Stimulated activated naive CD4-positive, alpha-beta T cell (primary cell): ENCODE measurements around the gene HIVEP1.
"Not testable (repeated sequence)": the region's sequence is repeated elsewhere in the genome, so short reads cannot be mapped to it uniquely, and the experiment has no call there.

ENCODE experiments used
- DNase-seq, 6 experiments: peaks; one replicate each; lab custom pipeline; 2025; lab: John Stamatoyannopoulos, UW

Gene HIVEP1

GRCh38 chr6:12116978-12117377, 104.9 kb downstream of the HIVEP1 start:
- no peak for DNase-seq

- no peak for DNase-seq
Observed at GRCh38 chr6:12118607-12119006, 106.5 kb downstream of the HIVEP1 start.

GRCh38 chr6:12119085-12119588, 107.0 kb downstream of the HIVEP1 start:
- peak in 4 of 6 experiments; percentile 32 to 44 (median 36) for DNase-seq

GRCh38 chr6:12125396-12125795, 113.3 kb downstream of the HIVEP1 start:
- no peak for DNase-seq

GRCh38 chr6:12126051-12126450, 113.9 kb downstream of the HIVEP1 start:
- DNase-seq: peak in 3 of 6 experiments; percentile 24 to 41 (median 39)

GRCh38 chr6:12129523-12129922, 117.4 kb downstream of the HIVEP1 start:
- DNase-seq: no peak

GRCh38 chr6:12132351-12133222, 120.5 kb downstream of the HIVEP1 start:
- DNase-seq: no peak

GRCh38 chr6:12134581-12134980, 122.5 kb downstream of the HIVEP1 start:
- no peak for DNase-seq

GRCh38 chr6:12134991-12135390, 122.9 kb downstream of the HIVEP1 start:
- DNase-seq: no peak

- DNase-seq: no peak
Observed at GRCh38 chr6:12136905-12137304, 124.8 kb downstream of the HIVEP1 start.

- DNase-seq: no peak
Observed at GRCh38 chr6:12137480-12137879, 125.4 kb downstream of the HIVEP1 start.

- DNase-seq: peak in 4 of 6 experiments; percentile 40 to 76 (median 64)
Observed at GRCh38 chr6:12138381-12138780, 126.3 kb downstream of the HIVEP1 start.

- no peak for DNase-seq
Observed at GRCh38 chr6:12138936-12139335, 126.8 kb downstream of the HIVEP1 start.

- no peak for DNase-seq
Observed at GRCh38 chr6:12147557-12148316, 135.6 kb downstream of the HIVEP1 start.

- no peak for DNase-seq
Observed at GRCh38 chr6:12148317-12148801, 136.2 kb downstream of the HIVEP1 start.

- DNase-seq: no peak
Observed at GRCh38 chr6:12148841-12149240, 136.7 kb downstream of the HIVEP1 start.

- DNase-seq: no peak
Observed at GRCh38 chr6:12149944-12150510, 137.9 kb downstream of the HIVEP1 start.

GRCh38 chr6:12150812-12151432, 138.8 kb downstream of the HIVEP1 start:
- DNase-seq: peak in 4 of 6 experiments; percentile 4 to 29 (median 22)

GRCh38 chr6:12151433-12151820, 139.3 kb downstream of the HIVEP1 start:
- no peak for DNase-seq

- DNase-seq: no peak
Observed at GRCh38 chr6:12152023-12152970, 140.2 kb downstream of the HIVEP1 start.

- DNase-seq: not testable (repeated sequence)
Observed at GRCh38 chr6:12155769-12156168, 143.7 kb downstream of the HIVEP1 start.
